K562 treated with DMSO at 1 percent for 12 hours (cell line): ENCODE measurements around the gene ASF1A. TPM values are rescaled to one million over a fixed set of nuclear protein-coding genes. Genes with fewer than 3 reads are reported as not detected.

Experiments used
- total RNA-seq: library from RNA; unstranded; fragments of 300-600 nt; gene quantifications from 2 replicates; pipeline ENCODE4 v1.2.3, GENCODE V29; 2022; ENCODE audit not compliant: insufficient read depth

The ASF1A gene
- total RNA-seq, result 9.0 and 16.4 TPM in 2 replicates

GRCh38 chr6:118893807-118894424 is at the start of gene ASF1A:
ASF1A (plus strand) TSS chr6:118894152; CDS start chr6:118894414, 262 bp downstream.

DNA sequence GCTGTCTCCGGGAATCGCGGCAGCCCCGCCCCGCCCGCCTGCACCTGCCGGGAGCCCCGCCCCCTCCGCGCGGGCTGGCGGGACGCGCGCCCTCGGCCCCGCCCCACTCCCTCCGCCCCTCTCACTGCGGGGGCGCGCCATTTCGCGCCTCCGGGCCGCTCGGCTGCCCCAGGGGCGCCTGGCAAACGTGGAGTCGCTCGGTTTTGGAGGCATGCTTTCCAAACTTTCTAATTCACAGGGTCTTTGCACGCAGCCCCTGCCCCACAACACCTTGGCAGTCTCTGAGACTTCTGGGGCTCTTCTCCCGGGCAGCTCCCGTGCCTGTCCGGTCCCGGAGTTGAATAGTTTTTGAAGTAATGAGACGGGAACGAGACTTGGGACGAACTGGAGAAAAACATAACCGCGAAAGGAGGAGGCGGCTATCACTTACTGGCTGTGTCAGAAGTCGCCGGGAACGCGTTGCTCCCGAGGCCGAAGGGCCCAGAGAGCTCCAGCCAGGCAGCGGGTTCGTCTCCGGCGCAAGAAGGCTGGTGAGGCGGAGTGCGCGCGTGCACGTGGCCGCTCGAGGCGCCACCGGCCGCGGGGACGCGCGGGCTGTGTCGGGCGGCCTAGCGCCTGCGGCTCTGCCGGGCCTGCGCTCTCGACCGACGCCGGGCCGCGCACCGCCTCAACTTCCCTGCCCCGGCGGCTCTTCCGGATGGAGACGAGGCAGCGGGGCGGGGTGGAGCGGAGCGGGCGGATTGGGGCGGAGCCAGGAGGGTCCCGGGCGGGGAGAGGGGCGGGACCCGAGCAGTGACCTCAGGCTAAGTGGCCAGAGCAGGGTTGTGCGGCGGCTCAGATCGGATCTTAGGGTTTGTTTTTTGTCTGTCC is 40.7 kb downstream of the ASF1A start, which contains the start of gene MCM9:
Gene MCM9 (minus strand): TSS at position 699 of the 870 bp plus-strand sequence. CDS start 3,436 bp downstream, outside the sequence.

Other genes with a start within 250 kb of the ASF1A start
- 1.1 and 6.8 TPM in 2 replicates for gene CEP85L, start 242.6 kb upstream of the ASF1A start, total RNA-seq
- gene MCM9, start 41.0 kb downstream of the ASF1A start, total RNA-seq, result 4.0 and 9.4 TPM in 2 replicates
- gene FAM184A, start 184.5 kb downstream of the ASF1A start, total RNA-seq, result 5.5 and 14.1 TPM in 2 replicates